ENCODE data around the gene SCLY. TPM values are rescaled to one million over a fixed set of nuclear protein-coding genes. Genes with fewer than 3 reads are reported as not detected.

The SCLY gene
- total RNA-seq, 1 experiment from 2014 or later = 28.7 TPM

DNA sequence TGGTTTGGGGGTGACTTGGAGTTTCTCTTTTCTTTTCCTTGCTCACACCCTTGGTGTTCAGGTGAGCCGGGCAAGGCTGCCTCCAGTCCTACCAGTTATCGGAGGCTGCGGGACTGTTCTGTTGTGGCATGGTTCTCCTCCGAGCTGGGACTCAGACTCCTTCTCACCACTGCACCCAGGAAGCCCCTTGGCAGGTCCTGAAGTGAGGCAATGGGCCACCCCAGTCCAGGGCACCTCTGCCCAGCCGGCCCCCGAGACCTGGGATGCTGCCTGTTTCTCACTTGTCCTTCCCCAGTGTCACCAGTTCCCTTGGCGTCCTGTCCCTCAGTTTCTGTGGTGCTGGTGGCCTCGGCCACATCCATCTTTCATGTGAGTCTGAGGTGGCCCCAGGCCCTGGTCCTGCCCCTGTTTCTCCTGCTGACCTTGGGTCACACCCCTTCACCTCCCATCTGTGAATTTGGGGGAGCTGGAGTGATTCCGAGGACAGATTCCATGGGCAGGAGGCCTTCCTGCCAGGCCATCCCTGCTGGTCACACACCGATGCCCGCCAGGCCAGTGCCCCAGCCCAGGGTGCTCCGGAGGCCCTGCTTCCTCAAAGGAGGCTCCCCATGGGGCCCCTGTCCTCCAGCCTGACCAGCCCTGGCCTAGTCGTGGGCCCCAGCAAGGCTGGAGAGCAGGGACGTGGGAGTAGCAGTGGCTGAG, 71.1 kb downstream of the SCLY start:
- ChIA-PET POLR2A (no interaction called here), CTCF (no interaction called here), RAD21 (ENCODE audit: low non-redundant PET in 1 of 2, low total read pairs in 2 of 2, uncharacterized antibody in 2 of 2, unreplicated experiment in 2 of 2) (no interaction called here)
- no peak overlapping the region for H3K4me2 ChIP-seq (ENCODE audit: low read length)
- BruUV-seq (replicated peaks) = no TSS peak
- no peaks in the 10 kb centered on the region for H3K27me3 ChIP-seq (ENCODE audit: insufficient read depth, low read length)
- no peaks in the 10 kb centered on the region for H4K20me1 ChIP-seq (ENCODE audit: insufficient read depth)
- DNase-seq (ENCODE audit: low read depth, low spot score) = no peak
- H3K4me1 ChIP-seq (ENCODE audit: control insufficient read depth in 1 of 2, insufficient read depth in 2 of 2, low read length in 2 of 2) = no peaks in the 10 kb centered on the region
- no peak for TF ChIP-seq POLR2AphosphoS5 (IDR thresholded peaks at IDR 0.05; ENCODE audit: low read depth, low read length)
- TF ChIP-seq CBX3 (IDR thresholded peaks at IDR 0.05; ENCODE audit: low read depth) = no peak
- TF ChIP-seq ELF1 (IDR thresholded peaks at IDR 0.05; ENCODE audit: borderline replicate concordance, low read depth) = no peak
- no peak for TF ChIP-seq CEBPB (IDR thresholded peaks at IDR 0.05; ENCODE audit: low read depth)
- TF ChIP-seq SRF (IDR thresholded peaks at IDR 0.05; ENCODE audit: low read depth) = no peak
- TF ChIP-seq, protein P1, sequence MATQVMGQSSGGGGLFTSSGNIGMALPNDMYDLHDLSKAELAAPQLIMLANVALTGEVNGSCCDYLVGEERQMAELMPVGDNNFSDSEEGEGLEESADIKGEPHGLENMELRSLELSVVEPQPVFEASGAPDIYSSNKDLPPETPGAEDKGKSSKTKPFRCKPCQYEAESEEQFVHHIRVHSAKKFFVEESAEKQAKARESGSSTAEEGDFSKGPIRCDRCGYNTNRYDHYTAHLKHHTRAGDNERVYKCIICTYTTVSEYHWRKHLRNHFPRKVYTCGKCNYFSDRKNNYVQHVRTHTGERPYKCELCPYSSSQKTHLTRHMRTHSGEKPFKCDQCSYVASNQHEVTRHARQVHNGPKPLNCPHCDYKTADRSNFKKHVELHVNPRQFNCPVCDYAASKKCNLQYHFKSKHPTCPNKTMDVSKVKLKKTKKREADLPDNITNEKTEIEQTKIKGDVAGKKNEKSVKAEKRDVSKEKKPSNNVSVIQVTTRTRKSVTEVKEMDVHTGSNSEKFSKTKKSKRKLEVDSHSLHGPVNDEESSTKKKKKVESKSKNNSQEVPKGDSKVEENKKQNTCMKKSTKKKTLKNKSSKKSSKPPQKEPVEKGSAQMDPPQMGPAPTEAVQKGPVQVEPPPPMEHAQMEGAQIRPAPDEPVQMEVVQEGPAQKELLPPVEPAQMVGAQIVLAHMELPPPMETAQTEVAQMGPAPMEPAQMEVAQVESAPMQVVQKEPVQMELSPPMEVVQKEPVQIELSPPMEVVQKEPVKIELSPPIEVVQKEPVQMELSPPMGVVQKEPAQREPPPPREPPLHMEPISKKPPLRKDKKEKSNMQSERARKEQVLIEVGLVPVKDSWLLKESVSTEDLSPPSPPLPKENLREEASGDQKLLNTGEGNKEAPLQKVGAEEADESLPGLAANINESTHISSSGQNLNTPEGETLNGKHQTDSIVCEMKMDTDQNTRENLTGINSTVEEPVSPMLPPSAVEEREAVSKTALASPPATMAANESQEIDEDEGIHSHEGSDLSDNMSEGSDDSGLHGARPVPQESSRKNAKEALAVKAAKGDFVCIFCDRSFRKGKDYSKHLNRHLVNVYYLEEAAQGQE (IDR thresholded peaks at IDR 0.05; ENCODE audit: low read depth) = no peak
- no peak for TF ChIP-seq ZFX (IDR thresholded peaks at IDR 0.05)
- no peak for TF ChIP-seq SP1 (IDR thresholded peaks at IDR 0.05; ENCODE audit: low read depth)
- TF ChIP-seq JUND (IDR thresholded peaks at IDR 0.05) = no peak
- TF ChIP-seq, protein P2, sequence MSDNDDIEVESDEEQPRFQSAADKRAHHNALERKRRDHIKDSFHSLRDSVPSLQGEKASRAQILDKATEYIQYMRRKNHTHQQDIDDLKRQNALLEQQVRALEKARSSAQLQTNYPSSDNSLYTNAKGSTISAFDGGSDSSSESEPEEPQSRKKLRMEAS (IDR thresholded peaks at IDR 0.05) = no peak
- no peak for TF ChIP-seq SIN3A (IDR thresholded peaks at IDR 0.05; ENCODE audit: low read depth)
- TF ChIP-seq, protein P3, sequence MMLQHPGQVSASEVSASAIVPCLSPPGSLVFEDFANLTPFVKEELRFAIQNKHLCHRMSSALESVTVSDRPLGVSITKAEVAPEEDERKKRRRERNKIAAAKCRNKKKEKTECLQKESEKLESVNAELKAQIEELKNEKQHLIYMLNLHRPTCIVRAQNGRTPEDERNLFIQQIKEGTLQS (IDR thresholded peaks at IDR 0.05) = no peak
- no peak for TF ChIP-seq EZH2 (IDR thresholded peaks at IDR 0.05)
- no peak for TF ChIP-seq ZNF274 (IDR thresholded peaks at IDR 0.05; ENCODE audit: low read depth, low read length)
- TF ChIP-seq RAD21 (IDR thresholded peaks at IDR 0.05; ENCODE audit: low read depth) = no peak
- TF ChIP-seq POLR2A (IDR thresholded peaks at IDR 0.05; ENCODE audit: borderline replicate concordance, extremely low read depth, insufficient read depth, insufficient read length) = no peak
- TF ChIP-seq EZH2phosphoT487 (IDR thresholded peaks at IDR 0.05; ENCODE audit: borderline replicate concordance) = no peak
- H3K36me3 ChIP-seq (ENCODE audit: control insufficient read depth in 1 of 2, insufficient read depth in 2 of 2, low read length in 2 of 2) = no peaks in the 10 kb centered on the region
- H3K9me2 ChIP-seq (ENCODE audit: insufficient read depth) = no peaks in the 10 kb centered on the region
- no peak overlapping the region; the same call in 1 of the 2 replicates for H3K27ac ChIP-seq (ENCODE audit: low read depth, low read length)
- H2AFZ ChIP-seq (ENCODE audit: low read depth, low read length, poor library complexity, severe bottlenecking) = no peak overlapping the region
- H3K4me3 ChIP-seq (replicated peaks in 1 of 2; ENCODE audit: low read depth in 1 of 2, low read length in 2 of 2) = no peak overlapping the region
- no peaks in the 10 kb centered on the region; a peak in 1 of 4 replicates for H3K9me3 ChIP-seq (ENCODE audit: control insufficient read depth in 1 of 2, insufficient read depth in 1 of 2, low read depth in 1 of 2, low read length in 2 of 2)
- intact Hi-C loops (cut with micrococcal nuclease) = no loop called here
- ATAC-seq = no peak
- no peak overlapping the region for H3K9ac ChIP-seq (ENCODE audit: low read length)
- no peaks in the 10 kb centered on the region for H3K79me2 ChIP-seq (ENCODE audit: insufficient read depth, low read length)
